Neuronal stem cell (in vitro differentiated cells): ENCODE data around the gene PTPRT.

Source experiments
- DNase-seq: peaks from one replicate; pipeline ENCODE4 v3.0.0-alpha.2; 2013; ENCODE audit warnings: low spot score
- H2AFZ ChIP-seq: one replicate; pipeline ENCODE4 v1.6.1; 2013; ENCODE audit warnings: mild to moderate bottlenecking, low read length, inconsistent platforms
- H2AK5ac ChIP-seq: 2 replicates; pipeline ENCODE4 v1.6.1; 2013; ENCODE audit warnings: low read depth, mild to moderate bottlenecking, inconsistent platforms, low read length, moderate library complexity, mixed read lengths
- H2BK120ac ChIP-seq: 2 replicates; pipeline ENCODE4 v1.6.1; 2013; ENCODE audit warnings: low read depth, mild to moderate bottlenecking, inconsistent platforms, low read length, moderate library complexity, mixed read lengths
- H2BK12ac ChIP-seq: one replicate; pipeline ENCODE4 v1.6.1; 2013; ENCODE audit warnings: low read length, inconsistent platforms
- H2BK15ac ChIP-seq: 2 replicates; pipeline ENCODE4 v1.6.1; 2013; ENCODE audit warnings: mild to moderate bottlenecking, low read length, inconsistent platforms, mixed read lengths
- H2BK5ac ChIP-seq: one replicate; pipeline ENCODE4 v1.6.1; 2013; ENCODE audit warnings: inconsistent platforms, mild to moderate bottlenecking, low read length, moderate library complexity
- H3K14ac ChIP-seq: one replicate; pipeline ENCODE4 v1.6.1; 2013; ENCODE audit warnings: low read length, inconsistent platforms
- H3K18ac ChIP-seq: 2 replicates; pipeline ENCODE4 v1.6.1; 2013; ENCODE audit warnings: low read length, inconsistent platforms
- H3K23ac ChIP-seq: 2 replicates; pipeline ENCODE4 v1.6.1; 2013; ENCODE audit warnings: low read depth, mild to moderate bottlenecking, mixed read lengths, low read length, inconsistent platforms; ENCODE audit not compliant: poor library complexity
- H3K27ac ChIP-seq: replicated peaks from 3 replicates; pipeline ENCODE4 v1.5.1; 2013; ENCODE audit warnings: low read length, inconsistent platforms
- H3K27me3 ChIP-seq, 3 experiments: 2 replicates each; pipeline ENCODE4 v1.6.1; 2013; ENCODE audit warnings: low read length in 3 of 3, mild to moderate bottlenecking in 2 of 3, inconsistent platforms in 1 of 3, low read depth in 1 of 3, mixed read lengths in 1 of 3, moderate library complexity in 1 of 3; ENCODE audit not compliant: control insufficient read depth in 3 of 3, insufficient read depth in 3 of 3
- H3K36me3 ChIP-seq, 2 donors: replicated peaks in 1 of 2; 2 replicates each; pipeline ENCODE4 v1.6.1; 2013; ENCODE audit warnings: low read length in 2 of 2; ENCODE audit not compliant: control insufficient read depth in 2 of 2, insufficient read depth in 2 of 2
- H3K4ac ChIP-seq: 2 replicates; pipeline ENCODE4 v1.6.1; 2013; ENCODE audit warnings: inconsistent platforms, mild to moderate bottlenecking, low read length, moderate library complexity
- H3K4me1 ChIP-seq, 2 donors: 1 replicate in 1 of 2; 2 replicates in 1 of 2; pipeline ENCODE4 v1.6.1; 2013; ENCODE audit warnings: low read length in 2 of 2, low read depth in 1 of 2; ENCODE audit not compliant: control insufficient read depth in 2 of 2, insufficient read depth in 1 of 2
- H3K4me2 ChIP-seq: one replicate; pipeline ENCODE4 v1.6.1; 2013; ENCODE audit warnings: mild to moderate bottlenecking, low read length, inconsistent platforms; ENCODE audit not compliant: insufficient read depth, poor library complexity, severe bottlenecking
- H3K4me3 ChIP-seq, 2 donors: 2 replicates each; pipeline ENCODE4 v1.5.1; 2013; ENCODE audit warnings: low read length in 2 of 2, mild to moderate bottlenecking in 2 of 2, inconsistent platforms in 1 of 2, moderate library complexity in 1 of 2
- H3K79me1 ChIP-seq: one replicate; pipeline ENCODE4 v1.6.1; 2013; ENCODE audit warnings: low read depth, mild to moderate bottlenecking, inconsistent platforms, low read length, moderate library complexity
- H3K9ac ChIP-seq: one replicate; pipeline ENCODE4 v1.6.1; 2013; ENCODE audit warnings: mild to moderate bottlenecking, low read depth, low read length, inconsistent platforms; ENCODE audit not compliant: poor library complexity
- H3K9me3 ChIP-seq, 2 donors: replicated peaks in 1 of 2; 2 replicates each; pipeline versions ENCODE3 to v1.6.1; 2013; ENCODE audit warnings: low read length in 2 of 2, mild to moderate bottlenecking in 2 of 2, inconsistent platforms in 1 of 2, low read depth in 1 of 2, mixed read lengths in 1 of 2, moderate library complexity in 1 of 2; ENCODE audit not compliant: control insufficient read depth in 2 of 2, insufficient read depth in 1 of 2
- H4K8ac ChIP-seq: one replicate; pipeline ENCODE4 v1.6.1; 2013; ENCODE audit warnings: low read depth, mild to moderate bottlenecking, inconsistent platforms, low read length, moderate library complexity
- H4K91ac ChIP-seq: one replicate; pipeline ENCODE4 v1.6.1; 2013; ENCODE audit warnings: low read length, low read depth, mild to moderate bottlenecking, inconsistent platforms; ENCODE audit not compliant: poor library complexity
- WGBS, 2 donors: extraction: QIAGEN DNeasy Blood & Tissue Kit; methylation state at CpG; one replicate each; pipeline ENCODE4 v1.1.7; 2013; ENCODE audit warnings: missing lambda C conversion rate in 2 of 2, mixed read lengths in 1 of 2; ENCODE audit not compliant: insufficient read length in 2 of 2, insufficient replicate concordance in 1 of 2; ENCODE audit errors: extremely low coverage in 2 of 2; 5-methylcytosine and 5-hydroxymethylcytosine counted together

PTPRT gene

GRCh38 chr20:42754706-42755105, 435.0 kb downstream of the PTPRT start:
- Histone ChIP-seq H2BK12ac (no peak overlapping the region), H3K27ac (no peak overlapping the region), H3K9me3 (no peaks in the 10 kb centered on the region), H3K4me3 (no peak overlapping the region), H4K91ac (no peak overlapping the region), H2BK5ac (no peak overlapping the region), H4K8ac (no peak overlapping the region), H3K4me2 (no peak overlapping the region), H3K14ac (no peak overlapping the region), H2AFZ (no peak overlapping the region), H2BK15ac (no peak overlapping the region), H2BK120ac (no peak overlapping the region), H3K18ac (no peak overlapping the region), H3K23ac (no peak overlapping the region), H3K4me1 (peaks cover 0 to 3% of the 10 kb centered on the region in 2 donors), H3K9ac (no peak overlapping the region), H3K36me3 (no peaks in the 10 kb centered on the region), H3K79me1 (no peaks in the 10 kb centered on the region), H3K4ac (no peak overlapping the region), H3K27me3 (no peaks in the 10 kb centered on the region), H2AK5ac (no peak overlapping the region)
- WGBS, 2 donors: no CpG with 5 or more reads among the region's 2 CpGs
- DNase-seq: no peak

GRCh38 chr20:42752620-42753019, 437.1 kb downstream of the PTPRT start:
- no peaks in the 10 kb centered on the region for H3K36me3 ChIP-seq
- no peaks in the 10 kb centered on the region for H3K79me1 ChIP-seq
- no peak overlapping the region for H2BK120ac ChIP-seq
- H3K4me3 ChIP-seq: no peak overlapping the region
- no peak overlapping the region for H3K23ac ChIP-seq
- no peak for DNase-seq
- H3K27ac ChIP-seq: no peak overlapping the region
- H3K14ac ChIP-seq: no peak overlapping the region
- no peaks in the 10 kb centered on the region for H3K9me3 ChIP-seq
- H3K9ac ChIP-seq: no peak overlapping the region
- H3K18ac ChIP-seq: no peak overlapping the region
- no peak overlapping the region for H4K8ac ChIP-seq
- peaks cover 0 to 3% of the 10 kb centered on the region in 2 donors for H3K4me1 ChIP-seq
- no peak overlapping the region for H2BK15ac ChIP-seq
- no peak overlapping the region for H3K4ac ChIP-seq
- no CpG with 5 or more reads among the region's 3 CpGs for whole genome bisulfite sequencing, 2 donors
- no peaks in the 10 kb centered on the region for H3K27me3 ChIP-seq
- H2AK5ac ChIP-seq: no peak overlapping the region
- H2AFZ ChIP-seq: no peak overlapping the region
- no peak overlapping the region for H2BK12ac ChIP-seq
- H3K4me2 ChIP-seq: no peak overlapping the region
- H2BK5ac ChIP-seq: no peak overlapping the region
- H4K91ac ChIP-seq: no peak overlapping the region

- no peak overlapping the region for H4K8ac ChIP-seq
- no peak overlapping the region for H3K4ac ChIP-seq
- no peak overlapping the region for H3K23ac ChIP-seq
- H4K91ac ChIP-seq: no peak overlapping the region
- H2BK15ac ChIP-seq: no peak overlapping the region
- no peak for DNase-seq
- H3K27ac ChIP-seq: no peak overlapping the region
- H3K4me1 ChIP-seq: no peaks in the 10 kb centered on the region
- no peak overlapping the region for H3K18ac ChIP-seq
- no peak overlapping the region for H3K4me3 ChIP-seq
- no peaks in the 10 kb centered on the region for H3K27me3 ChIP-seq
- H2AK5ac ChIP-seq: no peak overlapping the region
- no CpG with 5 or more reads among the region's 5 CpGs for WGBS, 2 donors
- H3K9me3 ChIP-seq: no peaks in the 10 kb centered on the region
- no peaks in the 10 kb centered on the region for H3K79me1 ChIP-seq
- H3K4me2 ChIP-seq: no peak overlapping the region
- H2BK5ac ChIP-seq: no peak overlapping the region
- no peak overlapping the region for H3K9ac ChIP-seq
- H2BK120ac ChIP-seq: no peak overlapping the region
- H2AFZ ChIP-seq: no peak overlapping the region
- H3K36me3 ChIP-seq: no peaks in the 10 kb centered on the region
- no peak overlapping the region for H2BK12ac ChIP-seq
- H3K14ac ChIP-seq: no peak overlapping the region
Observed at GRCh38 chr20:42749556-42749955, 440.1 kb downstream of the PTPRT start.

- Histone ChIP-seq H3K23ac (no peak overlapping the region), H4K91ac (no peak overlapping the region), H2BK5ac (no peak overlapping the region), H3K4me3 (no peak overlapping the region), H2BK15ac (no peak overlapping the region), H3K18ac (no peak overlapping the region), H3K79me1 (no peaks in the 10 kb centered on the region), H3K14ac (no peak overlapping the region), H2BK120ac (no peak overlapping the region), H3K9ac (no peak overlapping the region), H3K4ac (no peak overlapping the region), H4K8ac (no peak overlapping the region), H2BK12ac (no peak overlapping the region), H2AFZ (no peak overlapping the region), H3K27me3 (no peaks in the 10 kb centered on the region), H3K4me2 (no peak overlapping the region), H3K36me3 (no peaks in the 10 kb centered on the region), H2AK5ac (no peak overlapping the region), H3K4me1 (no peaks in the 10 kb centered on the region), H3K27ac (no peak overlapping the region), H3K9me3 (no peaks in the 10 kb centered on the region)
- WGBS, 2 donors: no CpG with 5 or more reads among the region's 2 CpGs
- DNase-seq: no peak
Observed at GRCh38 chr20:42747765-42748411, 441.8 kb downstream of the PTPRT start.
